ENCODE measurements around the gene PTPRK.

DNA sequence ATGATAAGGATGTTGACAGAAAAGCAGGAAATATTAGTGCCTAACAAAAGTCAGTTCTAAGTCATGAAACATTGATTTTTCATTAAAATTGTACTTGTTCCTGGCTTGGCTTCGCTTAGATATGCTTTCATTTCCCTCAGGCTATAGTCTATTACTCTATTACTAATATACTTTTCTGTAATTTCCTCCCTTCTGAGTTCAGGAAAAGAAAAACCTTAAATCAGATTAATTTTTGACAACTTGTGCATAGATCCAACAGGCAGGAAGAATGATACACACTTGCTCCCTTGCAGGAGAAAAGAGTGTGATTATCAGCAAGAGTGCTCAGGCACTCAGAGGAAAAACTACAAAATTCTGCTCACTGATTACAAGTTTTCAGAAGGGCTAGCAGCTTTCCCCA, 474.4 kb downstream of the PTPRK start:
- no peak for TF ChIP-seq EZH2 (IDR thresholded peaks at IDR 0.05; ENCODE audit: low read length, missing control alignments)
- TF ChIP-seq, protein P1, sequence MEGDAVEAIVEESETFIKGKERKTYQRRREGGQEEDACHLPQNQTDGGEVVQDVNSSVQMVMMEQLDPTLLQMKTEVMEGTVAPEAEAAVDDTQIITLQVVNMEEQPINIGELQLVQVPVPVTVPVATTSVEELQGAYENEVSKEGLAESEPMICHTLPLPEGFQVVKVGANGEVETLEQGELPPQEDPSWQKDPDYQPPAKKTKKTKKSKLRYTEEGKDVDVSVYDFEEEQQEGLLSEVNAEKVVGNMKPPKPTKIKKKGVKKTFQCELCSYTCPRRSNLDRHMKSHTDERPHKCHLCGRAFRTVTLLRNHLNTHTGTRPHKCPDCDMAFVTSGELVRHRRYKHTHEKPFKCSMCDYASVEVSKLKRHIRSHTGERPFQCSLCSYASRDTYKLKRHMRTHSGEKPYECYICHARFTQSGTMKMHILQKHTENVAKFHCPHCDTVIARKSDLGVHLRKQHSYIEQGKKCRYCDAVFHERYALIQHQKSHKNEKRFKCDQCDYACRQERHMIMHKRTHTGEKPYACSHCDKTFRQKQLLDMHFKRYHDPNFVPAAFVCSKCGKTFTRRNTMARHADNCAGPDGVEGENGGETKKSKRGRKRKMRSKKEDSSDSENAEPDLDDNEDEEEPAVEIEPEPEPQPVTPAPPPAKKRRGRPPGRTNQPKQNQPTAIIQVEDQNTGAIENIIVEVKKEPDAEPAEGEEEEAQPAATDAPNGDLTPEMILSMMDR (conservative IDR thresholded peaks at IDR 0.05 in 1 of 2, IDR thresholded peaks at IDR 0.05 in 1 of 2; ENCODE audit: low read depth in 1 of 2, low read length in 2 of 2) = no peak

Measured in fibroblast of lung (primary cell).